Caco-2 (cell line): ENCODE measurements around the gene TLR9. TPM values are rescaled to one million over a fixed set of nuclear protein-coding genes. Genes with fewer than 3 reads are reported as not detected.

Experiments
- BruUV-seq: library from RNA; stranded (reverse); fragments of 400-500 nt; replicated peaks from 2 replicates; lab custom pipeline; 2021; lab: Mats Ljungman, UMichigan
- CTCF ChIA-PET: fragments of 300-600 bp; sonication (Branson Sonifier 250); formaldehyde crosslinking; loops from one replicate; lab custom pipeline; 2022; ENCODE audit warnings: antibody characterized with exemption; lab: Charles Lee
- POLR2A ChIA-PET: fragments of 300-600 bp; sonication (Branson Sonifier 250); formaldehyde crosslinking; loops from one replicate; lab custom pipeline; 2022; ENCODE audit warnings: antibody characterized with exemption; lab: Charles Lee
- DNase-seq, 2 experiments: peaks; one replicate each; pipeline versions ENCODE4 v3.0.0 to v3.0.0-alpha.2; 2020 to 2022
- H3K27me3 ChIP-seq: replicated peaks from 2 replicates; pipeline ENCODE4 v1.6.0; 2011; ENCODE audit warnings: low read length; ENCODE audit not compliant: control insufficient read depth, insufficient read depth
- H3K36me3 ChIP-seq: 2 replicates; pipeline ENCODE4 v1.5.1; 2011; ENCODE audit warnings: low read length; ENCODE audit not compliant: control insufficient read depth, insufficient read depth
- H3K4me1 ChIP-seq: fragments of 250-450 bp; sonication (Bioruptor Pico); 2 replicates; pipeline ENCODE4 v1.5.1; 2020; ENCODE audit warnings: mild to moderate bottlenecking
- H3K4me3 ChIP-seq: 2 replicates; pipeline ENCODE4 v1.5.1; 2011; ENCODE audit warnings: low read depth, mild to moderate bottlenecking, control low read depth, low read length
- H3K9me3 ChIP-seq: fragments of 250-450 bp; sonication (Bioruptor Pico); 2 replicates; pipeline ENCODE4 v1.5.1; 2020; ENCODE audit warnings: mild to moderate bottlenecking, moderate library complexity
- H3K27ac Mint-ChIP-seq: one replicate; pipeline ENCODE4 v1.8.0; 2022; ENCODE audit warnings: mixed read lengths; ENCODE audit not compliant: unreplicated experiment
- H3K27me3 Mint-ChIP-seq: one replicate; pipeline ENCODE4 v1.8.0; 2022; ENCODE audit warnings: mixed read lengths; ENCODE audit not compliant: insufficient read depth, unreplicated experiment
- H3K36me3 Mint-ChIP-seq: one replicate; pipeline ENCODE4 v1.8.0; 2022; ENCODE audit warnings: mild to moderate bottlenecking, mixed read lengths; ENCODE audit not compliant: insufficient read depth, unreplicated experiment
- H3K4me1 Mint-ChIP-seq: one replicate; pipeline ENCODE4 v1.8.0; 2022; ENCODE audit warnings: low read depth, mixed read lengths; ENCODE audit not compliant: unreplicated experiment
- H3K4me3 Mint-ChIP-seq: one replicate; pipeline ENCODE4 v1.8.0; 2022; ENCODE audit warnings: mild to moderate bottlenecking, moderate library complexity, mixed read lengths; ENCODE audit not compliant: unreplicated experiment
- H3K9me3 Mint-ChIP-seq: one replicate; pipeline ENCODE4 v1.8.0; 2022; ENCODE audit warnings: mixed read lengths; ENCODE audit not compliant: unreplicated experiment
- intact Hi-C: fragments of 100-400 bp; cut with micrococcal nuclease; formaldehyde crosslinking; loops from one replicate; pipeline ENCODE4 v1.10.0; 2022; ENCODE audit not compliant: unreplicated experiment
- total RNA-seq: library from RNA; stranded (reverse); gene quantifications from 2 replicates; pipeline ENCODE4 v1.2.3, GENCODE V29; 2022
- TF ChIP-seq, protein P1 (sequence below), 2 experiments: fragments of 200-600 bp in 1 of 2; IDR thresholded peaks; 1 replicate in 1 of 2; 2 replicates in 1 of 2; pipeline versions ENCODE4 v1.5.1 to v1.8.0; 2011 to 2022; ENCODE audit warnings: antibody characterized with exemption in 1 of 2, control low read depth in 1 of 2, inconsistent platforms in 1 of 2, low read depth in 1 of 2, low read length in 1 of 2, mild to moderate bottlenecking in 1 of 2, moderate library complexity in 1 of 2; ENCODE audit not compliant: insufficient read depth in 1 of 2, severe bottlenecking in 1 of 2, unreplicated experiment in 1 of 2

The TLR9 gene
- total RNA-seq, 1 experiment from 2014 or later, result not detected

DNA sequence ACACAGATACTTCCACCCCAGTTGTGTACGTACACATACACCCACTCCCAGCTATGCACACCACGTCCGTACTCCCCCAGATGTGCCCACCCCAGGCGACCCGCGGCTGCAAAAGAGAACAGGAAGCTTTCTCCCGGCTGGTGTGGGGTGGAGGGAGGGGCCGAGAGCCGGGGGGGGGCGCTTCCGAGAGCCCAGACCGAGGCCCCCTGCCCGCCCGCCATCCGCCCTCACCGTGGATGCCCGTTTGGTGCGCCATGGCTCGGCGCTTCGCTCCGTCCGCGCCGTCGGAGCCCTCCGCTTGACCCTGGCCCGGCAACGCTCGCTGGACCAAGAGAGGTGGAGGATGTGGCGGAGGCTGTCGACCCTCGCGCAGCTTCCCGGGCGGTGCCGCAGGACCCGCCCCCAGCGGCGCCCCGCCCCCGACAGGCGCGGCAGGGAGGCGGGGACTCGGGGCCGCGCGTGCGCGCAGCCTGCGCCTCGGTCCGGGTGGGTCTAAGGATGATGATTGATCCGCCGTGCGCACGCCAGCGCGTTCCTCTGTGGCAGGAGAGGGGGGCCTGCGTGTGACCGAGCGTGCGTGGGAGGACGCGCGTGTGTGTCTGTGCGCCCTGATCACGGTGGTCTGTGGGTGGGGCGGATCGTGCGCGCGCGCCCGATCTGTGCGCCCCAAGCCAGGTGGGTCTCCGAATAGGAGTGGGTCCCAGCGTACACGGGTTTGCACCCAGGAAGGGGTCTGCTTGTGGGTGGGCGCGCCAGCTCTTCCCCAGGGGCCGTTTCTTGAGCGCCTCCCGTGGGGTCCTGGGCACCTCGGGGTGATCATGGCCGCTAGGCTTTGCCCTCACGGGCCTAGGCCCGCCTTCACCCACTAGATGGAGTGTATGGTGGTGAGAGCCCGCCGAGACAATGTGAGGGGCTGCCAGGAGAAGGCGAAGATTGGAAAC is 13.6 kb upstream of the TLR9 start, which contains the start of gene TWF2:
Gene TWF2, minus strand, starts transcription at position 398 of the 941 bp plus-strand sequence. Its CDS starts 142 bp downstream, at position 256.
- H3K4me3 Mint-ChIP-seq, result peak within 1 kb of the TSS; percentile 83
- H3K4me1 Mint-ChIP-seq, result peaks cover 8% of the 10 kb centered on the region
- Histone ChIP-seq H3K4me1 (peaks cover 18% of the 10 kb centered on the region; the same call in 1 of the 2 replicates), H3K36me3 (no peaks in the 10 kb centered on the region; the same call in 1 of the 2 replicates), H3K9me3 (no peaks in the 10 kb centered on the region), H3K4me3 (peak within 1 kb of the TSS; percentile 100), H3K27me3 (no peaks in the 10 kb centered on the region)
- H3K27ac Mint-ChIP-seq, result peak within 1 kb of the TSS; percentile 91
- H3K36me3 Mint-ChIP-seq, result no peaks in the 10 kb centered on the region
- no peaks in the 10 kb centered on the region for H3K9me3 Mint-ChIP-seq
- DNase-seq, result peak; percentile 68 to 88
- intact Hi-C loops, result loop anchor here (2.0 kb wide), 2 partner anchors 50 to 100 kb away; no protein-coding TSS in a partner anchor
- TSS peak; percentile 82 for BruUV-seq
- TF ChIP-seq, protein P1, sequence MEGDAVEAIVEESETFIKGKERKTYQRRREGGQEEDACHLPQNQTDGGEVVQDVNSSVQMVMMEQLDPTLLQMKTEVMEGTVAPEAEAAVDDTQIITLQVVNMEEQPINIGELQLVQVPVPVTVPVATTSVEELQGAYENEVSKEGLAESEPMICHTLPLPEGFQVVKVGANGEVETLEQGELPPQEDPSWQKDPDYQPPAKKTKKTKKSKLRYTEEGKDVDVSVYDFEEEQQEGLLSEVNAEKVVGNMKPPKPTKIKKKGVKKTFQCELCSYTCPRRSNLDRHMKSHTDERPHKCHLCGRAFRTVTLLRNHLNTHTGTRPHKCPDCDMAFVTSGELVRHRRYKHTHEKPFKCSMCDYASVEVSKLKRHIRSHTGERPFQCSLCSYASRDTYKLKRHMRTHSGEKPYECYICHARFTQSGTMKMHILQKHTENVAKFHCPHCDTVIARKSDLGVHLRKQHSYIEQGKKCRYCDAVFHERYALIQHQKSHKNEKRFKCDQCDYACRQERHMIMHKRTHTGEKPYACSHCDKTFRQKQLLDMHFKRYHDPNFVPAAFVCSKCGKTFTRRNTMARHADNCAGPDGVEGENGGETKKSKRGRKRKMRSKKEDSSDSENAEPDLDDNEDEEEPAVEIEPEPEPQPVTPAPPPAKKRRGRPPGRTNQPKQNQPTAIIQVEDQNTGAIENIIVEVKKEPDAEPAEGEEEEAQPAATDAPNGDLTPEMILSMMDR (IDR thresholded peaks at IDR 0.05; ENCODE audit: insufficient read depth in 1 of 2, low read depth in 1 of 2, low read length in 1 of 2, severe bottlenecking in 1 of 2, unreplicated experiment in 1 of 2), result peak in 1 of 2 experiments; percentile 53
- ChIA-PET CTCF (interaction anchor here (0.6 to 1.3 kb wide), 6 partner anchors 7 to 146 kb away, joined by 3 to 4 read pairs (median 3); partner anchors contain the start of genes PPM1M and WDR82), POLR2A (interaction anchor here (0.5 to 1.0 kb wide), 3 partner anchors 40 to 194 kb away, joined by 4 to 6 read pairs (median 5); partner anchors contain the start of gene WDR82)
- H3K27me3 Mint-ChIP-seq, result no peaks in the 10 kb centered on the region

DNA sequence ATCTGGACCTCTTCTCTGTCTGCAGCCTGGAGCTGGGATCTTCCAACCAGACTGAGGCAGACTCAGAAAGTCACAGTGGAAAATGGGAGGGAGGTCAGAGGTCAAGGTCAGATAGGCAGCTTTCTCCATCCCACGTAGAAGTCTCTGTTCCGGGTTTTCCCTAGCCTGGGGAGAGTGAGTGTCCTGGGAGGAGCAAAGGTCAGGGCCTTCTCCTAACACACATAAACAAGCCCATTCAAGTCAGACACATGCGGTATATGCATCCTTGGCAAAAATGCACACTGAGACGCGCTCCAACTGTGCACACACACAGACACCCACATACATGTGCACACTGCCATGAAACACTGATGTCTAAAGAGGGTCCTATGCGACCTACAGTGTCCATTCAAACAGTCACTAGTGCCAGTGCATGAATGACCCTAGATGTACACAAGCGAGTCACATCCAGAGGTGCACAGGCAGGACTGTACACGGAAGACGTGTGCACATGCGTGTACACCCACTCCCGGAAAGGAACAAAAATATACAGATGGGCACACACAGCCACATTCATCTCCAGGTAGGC is 12.8 kb upstream of the TLR9 start:
- ChIA-PET POLR2A (interaction anchor here (0.6 to 1.0 kb wide), 2 partner anchors 41 to 147 kb away, joined by 4 to 5 read pairs; partner anchors contain the start of gene WDR82), CTCF (interaction anchor here (0.6 to 1.3 kb wide), 7 partner anchors 8 to 147 kb away, joined by 3 to 4 read pairs (median 3); partner anchors contain the start of genes PPM1M and WDR82)
- H3K4me1 Mint-ChIP-seq, result peaks cover 8% of the 10 kb centered on the region
- TF ChIP-seq, protein P1 (IDR thresholded peaks at IDR 0.05; ENCODE audit: insufficient read depth in 1 of 2, low read depth in 1 of 2, low read length in 1 of 2, severe bottlenecking in 1 of 2, unreplicated experiment in 1 of 2), result no peak
- H3K36me3 Mint-ChIP-seq, result peaks cover 4% of the 10 kb centered on the region
- H3K4me3 Mint-ChIP-seq, result peak overlapping the region; percentile 83
- no peak overlapping the region for H3K27ac Mint-ChIP-seq
- Histone ChIP-seq H3K27me3 (no peaks in the 10 kb centered on the region), H3K4me3 (peak overlapping the region; percentile 100), H3K4me1 (peaks cover 17% of the 10 kb centered on the region; the same call in 1 of the 2 replicates), H3K9me3 (no peaks in the 10 kb centered on the region), H3K36me3 (no peaks in the 10 kb centered on the region; the same call in 1 of the 2 replicates)
- H3K27me3 Mint-ChIP-seq, result no peaks in the 10 kb centered on the region
- intact Hi-C loops, result loop anchor here (2.0 kb wide), 2 partner anchors 51 to 101 kb away; no protein-coding TSS in a partner anchor
- H3K9me3 Mint-ChIP-seq, result no peaks in the 10 kb centered on the region
- TSS peak; percentile 74 for BruUV-seq
- no peak for DNase-seq
